Activated CD4-positive, alpha-beta T cell treated with anti-CD3 and anti-CD28 coated beads, Interleukin-2, amount 10 ng/mL, durations not matched to agents 24 days and 14 days (primary cell): ENCODE data around the gene PUM1. TPM values are rescaled to one million over a fixed set of nuclear protein-coding genes. Genes with fewer than 3 reads are reported as not detected.
"Not testable (repeated sequence)": the region's sequence is repeated elsewhere in the genome, so short reads cannot be mapped to it uniquely, and the experiment has no call there.

Experiments
- DNase-seq: peaks from one replicate; pipeline ENCODE4 v3.0.0; 2022
- H3K27ac Mint-ChIP-seq: one replicate; pipeline ENCODE4 v1.8.0; 2022; ENCODE audit warnings: mild to moderate bottlenecking, mixed read lengths
- H3K27me3 Mint-ChIP-seq: one replicate; pipeline ENCODE4 v1.8.0; 2022; ENCODE audit warnings: mixed read lengths
- H3K36me3 Mint-ChIP-seq: one replicate; pipeline ENCODE4 v1.8.0; 2022; ENCODE audit warnings: low read depth, mild to moderate bottlenecking, mixed read lengths
- H3K4me1 Mint-ChIP-seq: one replicate; pipeline ENCODE4 v1.8.0; 2021; ENCODE audit warnings: mixed read lengths
- H3K4me3 Mint-ChIP-seq: one replicate; pipeline ENCODE4 v1.8.0; 2022; ENCODE audit warnings: mild to moderate bottlenecking, moderate library complexity, mixed read lengths
- H3K9me3 Mint-ChIP-seq: one replicate; pipeline ENCODE4 v1.8.0; 2021; ENCODE audit warnings: mixed read lengths
- intact Hi-C: fragments of 100-400 bp; cut with micrococcal nuclease; formaldehyde crosslinking; loops from one replicate; pipeline ENCODE4 v1.15.1; 2023
- total RNA-seq: library from RNA; stranded (reverse); gene quantifications from 2 replicates; pipeline ENCODE4 v1.2.3, GENCODE V29; 2022

Gene PUM1
- total RNA-seq, 1 donor from 2014 or later: 132 TPM

DNA sequence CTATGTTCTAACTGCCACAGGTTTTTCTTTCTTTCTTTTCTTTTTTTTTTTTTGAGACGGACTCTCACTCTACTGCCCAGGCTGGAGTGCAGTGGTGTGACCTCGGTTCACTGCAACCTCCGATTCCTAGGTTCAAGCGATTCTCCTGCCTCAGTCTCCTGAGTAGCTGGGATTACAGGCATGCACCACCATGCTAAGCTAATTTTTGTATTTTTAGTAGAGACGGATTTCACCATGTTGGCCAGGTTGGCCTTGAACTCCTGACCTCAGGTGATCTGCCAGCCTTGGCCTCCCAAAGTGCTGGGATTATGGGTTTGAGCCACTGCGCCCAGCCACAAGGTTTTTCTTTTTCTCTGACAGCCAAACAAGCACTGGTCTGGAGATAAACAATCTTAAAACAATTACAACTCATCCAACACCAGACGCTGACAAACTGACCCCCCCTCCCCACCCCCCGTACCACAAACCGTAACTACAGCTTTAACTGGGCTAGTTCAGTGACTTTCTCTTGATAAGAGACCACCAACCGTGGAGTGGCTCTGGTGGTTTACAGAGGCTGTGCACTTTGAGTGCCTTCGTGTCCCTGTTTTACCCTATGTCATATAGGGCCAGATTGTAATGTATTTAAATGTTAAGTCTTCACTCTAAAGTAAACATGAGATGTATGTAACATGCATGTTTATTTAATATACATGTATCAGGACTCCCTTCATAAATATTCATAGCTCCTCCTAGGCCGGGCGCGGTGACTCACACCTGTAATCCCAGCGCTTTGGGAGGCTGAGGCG lies 19.5 kb upstream of the PUM1 start:
- Mint-ChIP-seq H3K4me1 (no peaks in the 10 kb centered on the region), H3K9me3 (no peaks in the 10 kb centered on the region)
- intact Hi-C loops: no loop called here

DNA sequence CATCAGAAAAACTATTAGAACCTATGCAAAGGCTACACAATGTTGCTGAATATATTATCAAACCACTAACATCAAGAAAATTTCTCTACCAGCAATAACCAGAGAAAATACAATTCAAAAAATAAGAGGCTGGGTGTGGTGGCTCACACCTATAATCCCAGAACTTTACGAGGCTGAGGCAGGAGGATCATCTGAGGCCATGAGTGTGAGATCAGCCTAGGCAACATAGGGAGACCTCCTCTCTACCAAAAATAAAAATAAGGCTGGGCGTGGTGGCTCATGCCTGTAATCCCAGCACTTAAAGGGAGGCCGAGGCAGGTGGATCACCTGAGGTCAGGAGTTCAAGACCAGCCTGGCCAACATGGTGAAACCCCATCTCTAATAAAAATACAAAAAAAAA lies 16.9 kb upstream of the PUM1 start:
- Mint-ChIP-seq H3K36me3 (no peaks in the 10 kb centered on the region), H3K4me1 (no peaks in the 10 kb centered on the region)

More for the DNA sequence above, 19.5 kb upstream of the PUM1 start:
- no peak for DNase-seq
- Mint-ChIP-seq H3K27me3 (peaks cover 2% of the 10 kb centered on the region), H3K27ac (no peak overlapping the region), H3K4me3 (no peak overlapping the region), H3K36me3 (no peaks in the 10 kb centered on the region)

DNA sequence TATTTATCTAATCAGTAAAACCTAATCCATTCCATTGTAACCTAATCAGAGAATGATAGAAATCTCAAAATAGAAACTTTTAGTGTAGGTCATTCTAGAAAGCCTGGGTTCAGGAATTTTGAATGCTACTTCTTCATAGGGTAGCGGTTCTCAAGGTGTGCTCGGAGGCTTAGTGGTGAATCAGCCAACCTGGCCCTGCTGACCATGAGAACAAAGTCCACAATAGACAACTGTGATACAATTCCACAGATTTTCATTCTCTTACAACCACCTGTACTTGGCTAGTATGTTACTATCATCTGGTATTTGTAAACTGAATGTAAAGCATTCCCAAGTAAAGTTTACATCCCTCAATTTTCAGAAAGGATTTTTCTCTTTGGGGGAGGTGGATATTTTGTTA lies 7.5 kb upstream of the PUM1 start:
- DNase-seq: no peak
- intact Hi-C loops: no loop called here
- Mint-ChIP-seq H3K27me3 (peaks cover 2% of the 10 kb centered on the region), H3K9me3 (no peaks in the 10 kb centered on the region), H3K4me3 (no peak overlapping the region), H3K36me3 (no peaks in the 10 kb centered on the region), H3K27ac (no peak overlapping the region), H3K4me1 (no peaks in the 10 kb centered on the region)

More for the DNA sequence above, 16.9 kb upstream of the PUM1 start:
- no peaks in the 10 kb centered on the region for H3K9me3 Mint-ChIP-seq
- intact Hi-C loops: no loop called here
- no peak overlapping the region for H3K4me3 Mint-ChIP-seq
- DNase-seq: no peak
- peaks cover 2% of the 10 kb centered on the region for H3K27me3 Mint-ChIP-seq
- H3K27ac Mint-ChIP-seq: no peak overlapping the region

DNA sequence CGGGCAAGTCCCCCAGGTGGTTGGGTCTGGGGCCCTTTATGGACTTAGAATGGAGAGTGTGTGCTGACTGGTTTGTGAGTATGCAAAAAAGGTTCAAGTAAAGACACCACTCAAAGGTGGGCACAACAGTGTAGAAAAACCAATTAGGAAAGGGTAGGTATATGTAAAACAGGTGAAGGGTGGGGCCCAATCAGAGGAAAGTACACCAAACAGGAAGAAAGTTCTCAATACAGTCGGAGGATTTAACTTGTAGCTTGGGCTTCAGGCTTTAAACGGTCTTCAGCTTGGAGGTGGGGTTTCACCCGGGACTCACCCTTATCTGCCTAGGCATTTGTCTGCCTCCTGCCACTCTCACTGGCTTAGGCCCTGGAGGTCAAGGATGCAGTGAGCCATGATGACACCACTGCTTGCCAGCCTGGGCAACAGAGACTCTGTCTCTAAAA lies 6.8 kb upstream of the PUM1 start:
- Mint-ChIP-seq H3K27me3 (peaks cover 2% of the 10 kb centered on the region), H3K27ac (no peak overlapping the region), H3K4me3 (no peak overlapping the region), H3K36me3 (no peaks in the 10 kb centered on the region), H3K9me3 (no peaks in the 10 kb centered on the region), H3K4me1 (no peaks in the 10 kb centered on the region)
- intact Hi-C loops: no loop called here
- DNase-seq: no peak

DNA sequence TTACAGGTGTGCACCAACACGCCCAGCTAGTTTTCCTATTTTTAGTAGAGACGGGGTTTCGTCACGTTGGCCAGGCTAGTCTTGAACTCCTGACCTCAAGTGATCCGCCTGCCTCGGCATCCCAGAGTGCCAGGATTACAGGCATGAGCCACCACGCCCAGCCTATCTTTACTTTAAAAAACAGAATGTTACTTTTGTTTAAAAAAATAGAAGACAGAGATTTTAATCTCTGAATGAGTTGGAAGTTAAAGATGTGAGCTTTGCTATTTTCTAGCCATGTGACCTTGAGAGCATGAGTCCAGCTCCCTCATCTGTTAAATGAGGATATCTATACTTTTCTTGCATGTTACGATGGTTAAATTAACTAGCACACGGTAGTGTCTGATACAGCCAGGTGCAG lies 3.9 kb upstream of the PUM1 start:
- H3K4me1 Mint-ChIP-seq: peaks cover 4% of the 10 kb centered on the region
- no peaks in the 10 kb centered on the region for H3K9me3 Mint-ChIP-seq
- no peak overlapping the region for H3K4me3 Mint-ChIP-seq
- H3K27me3 Mint-ChIP-seq: peaks cover 2% of the 10 kb centered on the region
- no peak for DNase-seq
- intact Hi-C loops: loop anchor here (10.0 kb wide), 3 partner anchors 225 to 1585 kb away; partner anchors contain the start of genes RBBP4, SNRNP40, ZBTB8OS and ZCCHC17
- H3K27ac Mint-ChIP-seq: no peak overlapping the region
- peaks cover 10% of the 10 kb centered on the region for H3K36me3 Mint-ChIP-seq

DNA sequence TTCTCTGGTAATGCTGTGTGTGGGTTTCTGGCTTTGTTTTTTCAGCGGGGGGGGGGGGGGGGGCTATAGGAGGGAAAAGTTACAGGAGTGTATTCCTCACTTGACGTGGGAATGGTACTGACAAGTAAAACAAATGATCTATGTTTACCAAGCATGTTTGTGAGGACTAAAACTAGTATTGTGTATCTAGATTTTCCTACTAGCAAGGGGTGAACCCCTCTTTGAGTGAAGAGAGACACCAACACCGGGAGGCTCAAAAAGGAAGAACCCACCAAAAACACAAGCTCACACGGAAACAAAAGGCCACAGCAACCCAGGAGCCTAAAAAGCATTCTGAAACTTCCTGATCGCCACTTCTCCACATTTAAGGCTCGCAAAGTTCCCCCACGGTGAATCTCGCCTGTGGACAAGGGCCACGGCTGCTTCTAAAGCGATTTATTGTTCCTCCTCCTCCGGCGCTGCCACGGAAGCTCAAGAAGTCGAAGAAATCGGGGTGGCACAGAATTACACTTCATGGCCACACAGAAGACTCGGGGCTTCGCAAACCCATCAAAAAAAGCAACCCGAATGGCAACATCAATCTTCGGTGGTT lies 703 bp downstream of the PUM1 start:
- peak overlapping the region; percentile 99 for H3K27ac Mint-ChIP-seq
- H3K36me3 Mint-ChIP-seq: peaks cover 26% of the 10 kb centered on the region
- intact Hi-C loops: loop anchor here (1.0 to 10.0 kb wide), 6 partner anchors 11 to 1590 kb away; partner anchors contain the start of genes RBBP4, SNRNP40, ZBTB8OS and ZCCHC17
- no peaks in the 10 kb centered on the region for H3K27me3 Mint-ChIP-seq
- peaks cover 22% of the 10 kb centered on the region for H3K4me1 Mint-ChIP-seq
- DNase-seq: peak; percentile 81
- no peaks in the 10 kb centered on the region for H3K9me3 Mint-ChIP-seq
- H3K4me3 Mint-ChIP-seq: peak overlapping the region; percentile 95

DNA sequence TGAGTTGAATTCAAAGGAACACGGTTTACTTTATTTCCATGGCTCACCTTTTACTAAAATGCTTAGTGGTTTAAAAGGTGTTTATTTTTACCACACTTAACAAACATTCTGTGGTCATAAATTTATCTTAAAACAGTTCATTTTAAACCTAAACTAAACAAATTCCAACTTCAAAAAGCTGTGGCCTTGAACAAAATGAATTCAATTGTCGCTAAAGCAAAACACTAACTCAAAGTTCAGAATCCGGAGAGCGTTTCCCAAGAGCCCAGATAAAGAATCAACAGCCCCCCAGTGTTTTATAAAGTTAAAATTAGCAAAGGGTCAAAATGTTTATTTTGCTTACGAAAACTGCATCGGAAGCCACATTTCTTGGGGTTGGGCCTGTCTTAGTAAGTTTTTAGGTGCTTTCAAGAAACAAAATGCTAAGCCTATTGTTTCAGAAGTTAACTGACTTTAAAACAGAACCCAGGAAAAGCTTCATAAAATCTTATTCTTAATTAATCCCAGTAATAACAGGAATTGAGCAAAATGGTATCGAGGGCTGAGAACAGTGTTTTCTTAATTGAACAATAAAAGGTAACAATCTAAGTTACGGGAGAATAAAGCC lies 1.3 kb downstream of the PUM1 start:
- no peaks in the 10 kb centered on the region for H3K9me3 Mint-ChIP-seq
- H3K4me3 Mint-ChIP-seq: peak overlapping the region; percentile 95
- intact Hi-C loops: loop anchor here (2.0 to 10.0 kb wide), 4 partner anchors 91 to 1591 kb away; partner anchors contain the start of genes RBBP4, SNRNP40, ZBTB8OS and ZCCHC17
- no peaks in the 10 kb centered on the region for H3K27me3 Mint-ChIP-seq
- peak overlapping the region; percentile 99 for H3K27ac Mint-ChIP-seq
- H3K4me1 Mint-ChIP-seq: peaks cover 24% of the 10 kb centered on the region
- no peak for DNase-seq
- H3K36me3 Mint-ChIP-seq: peaks cover 30% of the 10 kb centered on the region

DNA sequence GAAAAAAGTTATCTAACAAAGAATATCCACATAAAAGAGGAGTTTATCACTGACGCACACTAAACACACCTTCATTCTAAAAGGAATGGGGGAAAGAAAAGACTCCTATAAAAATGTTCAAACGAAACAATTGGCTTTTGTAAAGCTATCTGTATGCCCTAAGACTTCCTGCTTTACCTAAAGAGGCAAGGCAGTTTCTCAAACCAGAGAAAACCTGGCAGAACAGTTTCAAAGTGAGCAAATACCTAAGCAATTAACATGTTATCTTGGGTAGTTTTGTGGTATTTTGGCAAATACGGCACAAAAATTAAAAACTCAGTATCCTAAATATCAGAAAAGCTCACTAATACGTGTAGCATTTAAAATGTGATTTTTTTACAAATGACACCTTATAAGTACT lies 1.9 kb downstream of the PUM1 start:
- no peak for DNase-seq
- no peaks in the 10 kb centered on the region for H3K27me3 Mint-ChIP-seq
- H3K9me3 Mint-ChIP-seq: no peaks in the 10 kb centered on the region
- intact Hi-C loops: loop anchor here (2.0 to 10.0 kb wide), 4 partner anchors 91 to 1591 kb away; partner anchors contain the start of genes RBBP4, SNRNP40, ZBTB8OS and ZCCHC17
- peak overlapping the region; percentile 99 for H3K27ac Mint-ChIP-seq
- peaks cover 28% of the 10 kb centered on the region for H3K4me1 Mint-ChIP-seq
- H3K4me3 Mint-ChIP-seq: peak overlapping the region; percentile 95
- peaks cover 35% of the 10 kb centered on the region for H3K36me3 Mint-ChIP-seq

DNA sequence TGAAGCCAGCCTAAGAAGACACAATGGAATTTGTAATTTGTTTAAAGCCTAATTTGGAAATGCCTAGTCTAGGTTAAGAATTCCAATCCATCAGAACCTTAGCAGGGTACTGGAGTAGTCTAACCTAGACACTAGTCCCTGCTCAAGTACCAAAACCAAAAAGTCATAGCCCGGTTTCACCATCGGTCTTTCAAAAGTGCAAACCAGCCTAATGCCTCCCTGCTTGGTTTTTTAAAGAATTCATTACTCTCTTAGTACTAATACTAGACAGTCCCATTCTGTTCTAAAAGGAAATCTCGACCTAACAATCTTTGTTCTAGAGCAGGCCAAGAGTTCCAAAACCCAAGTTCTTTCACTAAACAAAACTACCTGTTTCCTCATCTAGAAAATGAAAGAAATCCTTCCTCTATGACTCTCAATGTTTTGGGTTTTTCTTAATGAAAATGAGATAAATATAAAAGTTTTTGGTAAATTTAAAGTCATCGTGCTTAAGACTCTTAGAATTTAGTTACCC lies 2.6 kb downstream of the PUM1 start:
- Mint-ChIP-seq H3K4me3 (peak overlapping the region; percentile 95), H3K36me3 (peaks cover 42% of the 10 kb centered on the region), H3K9me3 (no peaks in the 10 kb centered on the region), H3K27ac (peak overlapping the region; percentile 34), H3K4me1 (peaks cover 35% of the 10 kb centered on the region), H3K27me3 (no peaks in the 10 kb centered on the region)
- intact Hi-C loops: loop anchor here (10.0 kb wide), 3 partner anchors 232 to 1592 kb away; partner anchors contain the start of genes RBBP4, SNRNP40, ZBTB8OS and ZCCHC17
- no peak for DNase-seq

DNA sequence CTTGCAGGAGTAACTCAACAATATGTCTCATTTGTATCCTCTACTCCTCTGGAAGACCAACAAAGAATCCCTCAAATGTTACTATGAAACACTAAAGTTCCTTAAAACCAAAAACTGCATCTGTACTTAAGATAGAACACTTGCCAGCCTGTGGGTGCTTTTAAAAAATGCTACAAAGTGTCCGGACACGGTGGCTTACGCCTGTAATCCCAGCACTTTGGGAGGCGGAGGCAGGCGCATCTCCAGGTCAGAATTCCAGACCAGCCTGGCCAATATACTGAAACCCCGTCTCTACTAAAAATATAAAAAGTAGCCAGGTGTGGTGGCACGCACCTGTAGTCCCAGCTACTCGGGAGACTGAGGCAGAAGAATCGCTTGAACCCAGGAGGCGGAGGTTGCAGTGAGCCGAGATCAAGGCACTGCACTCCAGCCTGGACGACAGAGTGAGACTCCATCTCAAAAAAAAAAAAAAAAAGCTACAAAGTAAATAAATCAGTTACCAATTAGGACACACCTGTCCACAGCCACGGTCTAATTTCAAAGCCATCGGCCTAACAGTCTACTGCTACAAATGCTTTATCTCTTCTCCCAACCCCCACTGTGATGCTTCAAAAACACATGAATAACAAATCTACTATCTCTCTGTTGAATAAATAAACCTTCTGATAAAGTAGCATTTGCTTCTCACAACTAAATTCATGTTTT lies 3.2 kb downstream of the PUM1 start:
- not testable (repeated sequence) for DNase-seq, H3K27me3 Mint-ChIP-seq, H3K9me3 Mint-ChIP-seq
- peaks cover 47% of the 10 kb centered on the region for H3K36me3 Mint-ChIP-seq
- intact Hi-C loops: loop anchor here (10.0 kb wide), 3 partner anchors 232 to 1592 kb away; partner anchors contain the start of genes RBBP4, SNRNP40, ZBTB8OS and ZCCHC17
- peak overlapping the region; percentile 95 for H3K4me3 Mint-ChIP-seq
- H3K4me1 Mint-ChIP-seq: peaks cover 36% of the 10 kb centered on the region
- peak overlapping the region; percentile 34 for H3K27ac Mint-ChIP-seq

DNA sequence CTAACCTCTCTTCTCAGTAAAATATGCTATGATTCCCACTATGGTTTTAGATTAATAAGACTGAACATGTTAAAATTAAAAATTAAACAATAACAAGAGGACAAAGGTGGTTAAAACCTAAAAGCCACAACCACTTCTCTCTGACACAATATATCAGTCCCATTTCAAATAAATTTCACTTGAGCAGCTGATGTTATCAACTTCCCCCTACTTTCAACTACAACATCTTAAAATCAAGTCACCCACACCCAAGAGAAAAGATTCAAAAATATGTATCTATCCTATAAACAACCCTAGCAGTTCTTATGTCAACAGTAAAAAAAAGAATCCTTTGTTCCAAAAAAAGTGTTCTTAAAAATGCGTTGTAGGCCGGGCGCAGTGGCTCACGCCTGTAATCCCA lies 7.5 kb downstream of the PUM1 start:
- peaks cover 53% of the 10 kb centered on the region for H3K36me3 Mint-ChIP-seq
- intact Hi-C loops: no loop called here
- H3K27ac Mint-ChIP-seq: peak overlapping the region; percentile 67
- no peaks in the 10 kb centered on the region for H3K27me3 Mint-ChIP-seq
- H3K4me1 Mint-ChIP-seq: peaks cover 52% of the 10 kb centered on the region
- H3K9me3 Mint-ChIP-seq: no peaks in the 10 kb centered on the region
- no peak for DNase-seq
- peak overlapping the region; percentile 65 for H3K4me3 Mint-ChIP-seq

DNA sequence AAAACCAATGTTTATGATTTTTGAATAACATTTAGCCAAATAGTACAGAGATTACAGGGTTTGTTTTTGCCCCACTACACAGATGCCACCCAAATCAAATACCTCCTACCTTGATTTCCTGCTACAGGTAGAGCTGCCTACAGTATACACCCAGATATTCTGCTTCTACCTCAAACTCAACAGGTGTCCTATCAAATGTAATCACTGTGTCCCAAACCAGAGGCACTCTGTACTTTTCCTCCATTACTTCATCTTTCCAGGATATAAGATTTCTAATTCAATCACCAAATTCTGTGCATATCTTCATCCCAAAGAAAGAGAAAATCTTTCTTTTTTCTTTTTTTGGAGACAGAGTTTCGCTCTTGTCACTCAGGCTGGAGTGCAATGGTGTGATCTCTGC lies 9.6 kb downstream of the PUM1 start:
- H3K27me3 Mint-ChIP-seq: no peaks in the 10 kb centered on the region
- H3K9me3 Mint-ChIP-seq: no peaks in the 10 kb centered on the region
- H3K27ac Mint-ChIP-seq: peak overlapping the region; percentile 73
- intact Hi-C loops: loop anchor here (2.0 kb wide), 1 partner anchor 19 kb away; no protein-coding TSS in a partner anchor
- peaks cover 44% of the 10 kb centered on the region for H3K4me1 Mint-ChIP-seq
- no peak overlapping the region for H3K4me3 Mint-ChIP-seq
- DNase-seq: no peak
- peaks cover 54% of the 10 kb centered on the region for H3K36me3 Mint-ChIP-seq

DNA sequence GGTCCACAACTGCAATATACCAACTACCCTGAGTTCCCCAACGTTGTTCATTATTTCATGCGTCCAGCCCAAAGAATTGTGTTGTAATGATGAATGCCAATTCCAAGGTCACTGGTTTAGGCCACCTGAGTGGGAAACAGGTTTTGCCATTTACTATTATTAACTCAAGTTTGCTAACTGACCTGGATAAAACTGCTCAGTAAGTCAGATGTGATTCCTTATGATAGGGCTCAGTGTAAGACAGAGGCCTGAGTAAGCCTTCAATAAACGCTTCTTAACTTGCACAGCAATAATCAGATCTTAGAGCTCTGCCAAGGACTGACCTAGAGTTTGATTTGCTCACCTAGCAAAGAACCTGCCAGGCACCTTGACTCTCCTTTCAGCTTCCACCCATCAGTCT lies 10.0 kb downstream of the PUM1 start:
- intact Hi-C loops: loop anchor here (2.0 kb wide), 1 partner anchor 19 kb away; no protein-coding TSS in a partner anchor
- H3K4me1 Mint-ChIP-seq: peaks cover 47% of the 10 kb centered on the region
- no peaks in the 10 kb centered on the region for H3K27me3 Mint-ChIP-seq
- H3K36me3 Mint-ChIP-seq: peaks cover 56% of the 10 kb centered on the region
- DNase-seq: no peak
- H3K4me3 Mint-ChIP-seq: peak overlapping the region; percentile 8
- H3K9me3 Mint-ChIP-seq: no peaks in the 10 kb centered on the region
- H3K27ac Mint-ChIP-seq: peak overlapping the region; percentile 73
